ENCODE results near the gene HSD17B11. TPM values are rescaled to one million over a fixed set of nuclear protein-coding genes. Genes with fewer than 3 reads are reported as not detected.
"Not testable (repeated sequence)": the region's sequence is repeated elsewhere in the genome, so short reads cannot be mapped to it uniquely, and the experiment has no call there.

HSD17B11 gene
- total RNA-seq, 4 donors from 2014 or later, result 62.0 to 142 (median 105) TPM

- DNase-seq, result peak in 1 of 2 donors; percentile 30
- Histone ChIP-seq H3K9me3 (no peaks in the 10 kb centered on the region), H3K27me3 (no peaks in the 10 kb centered on the region), H3K27ac (peak overlapping the region; percentile 57 to 74), H3K4me1 (peaks cover 0 to 4% of the 10 kb centered on the region in 2 donors), H3K4me3 (no peak overlapping the region), H3K36me3 (no peaks in the 10 kb centered on the region)
- intact Hi-C loops (cut with DNase I; ENCODE audit: low total_unique reads), result no loop called here
- TF ChIP-seq POLR2A (IDR thresholded peaks at IDR 0.05) (no peak), CTCF (IDR thresholded peaks at IDR 0.05) (no peak)
Measured at GRCh38 chr4:87354168-87355102, 36.6 kb downstream of the HSD17B11 start.

- peak overlapping the region; percentile 57 to 74 for H3K27ac ChIP-seq
- no peaks in the 10 kb centered on the region for H3K27me3 ChIP-seq
- DNase-seq, result peak; percentile 59 to 65
- no peak overlapping the region for H3K4me3 ChIP-seq
- intact Hi-C loops (cut with DNase I; ENCODE audit: low total_unique reads), result no loop called here
- H3K36me3 ChIP-seq, result no peaks in the 10 kb centered on the region
- no peak for TF ChIP-seq POLR2A (IDR thresholded peaks at IDR 0.05)
- peak; percentile 54 to 65 (median 58) for TF ChIP-seq CTCF (IDR thresholded peaks at IDR 0.05)
- H3K4me1 ChIP-seq, result peaks cover 0 to 4% of the 10 kb centered on the region in 2 donors
- H3K9me3 ChIP-seq, result no peaks in the 10 kb centered on the region
Measured at GRCh38 chr4:87353592-87353991, 37.4 kb downstream of the HSD17B11 start.

GRCh38 chr4:87345139-87345538 lies 45.8 kb downstream of the HSD17B11 start:
- intact Hi-C loops (cut with DNase I; ENCODE audit: low total_unique reads), result no loop called here
- no peak for DNase-seq
- TF ChIP-seq POLR2A (IDR thresholded peaks at IDR 0.05) (no peak), CTCF (IDR thresholded peaks at IDR 0.05) (no peak)
- H3K27me3 ChIP-seq, result no peaks in the 10 kb centered on the region
- no peak overlapping the region for H3K4me3 ChIP-seq
- peak overlapping the region; percentile 61 to 91 for H3K27ac ChIP-seq
- no peaks in the 10 kb centered on the region for H3K4me1 ChIP-seq
- peaks cover 0 to 10% of the 10 kb centered on the region in 2 donors for H3K9me3 ChIP-seq
- H3K36me3 ChIP-seq, result no peaks in the 10 kb centered on the region

- no peak for DNase-seq
- Histone ChIP-seq H3K27ac (peak overlapping the region; percentile 61 to 91), H3K4me3 (no peak overlapping the region), H3K4me1 (no peaks in the 10 kb centered on the region), H3K9me3 (peaks cover 0 to 10% of the 10 kb centered on the region in 2 donors), H3K27me3 (no peaks in the 10 kb centered on the region), H3K36me3 (no peaks in the 10 kb centered on the region)
- no peak for TF ChIP-seq POLR2A (IDR thresholded peaks at IDR 0.05)
- TF ChIP-seq CTCF (IDR thresholded peaks at IDR 0.05), result no peak
- intact Hi-C loops (cut with DNase I; ENCODE audit: low total_unique reads), result no loop called here
Measured at GRCh38 chr4:87342872-87343271, 48.1 kb downstream of the HSD17B11 start.

GRCh38 chr4:87341954-87342635 lies 48.9 kb downstream of the HSD17B11 start:
- H3K9me3 ChIP-seq; H3K36me3 ChIP-seq; H3K4me1 ChIP-seq; intact Hi-C loops (cut with DNase I; ENCODE audit: low total_unique reads); H3K27me3 ChIP-seq: not testable (repeated sequence)
- Histone ChIP-seq H3K4me3 (peak overlapping the region in 1 of 2 donors; percentile 11), H3K27ac (peak overlapping the region; percentile 61 to 91)
- peak; percentile 44 to 74 for DNase-seq
